Mesothelial cell of epicardium (in vitro differentiated cells): ENCODE data around the gene ZNF2. TPM values are rescaled to one million over a fixed set of nuclear protein-coding genes. Genes with fewer than 3 reads are reported as not detected.

Experiments
- DNase-seq, 2 experiments: peaks; one replicate each; pipeline ENCODE4 v3.0.0; 2021; ENCODE audit warnings: low spot score in 2 of 2; ENCODE audit not compliant: unreplicated experiment in 2 of 2
- H3K27ac Mint-ChIP-seq: 2 replicates; pipeline ENCODE4 v1.8.0; 2021; ENCODE audit warnings: mixed read lengths
- H3K27me3 Mint-ChIP-seq: 2 replicates; pipeline ENCODE4 v1.8.0; 2021; ENCODE audit warnings: low read depth, mixed read lengths
- H3K36me3 Mint-ChIP-seq: 2 replicates; pipeline ENCODE4 v1.8.0; 2021; ENCODE audit warnings: mixed read lengths
- H3K4me1 Mint-ChIP-seq: 2 replicates; pipeline ENCODE4 v1.8.0; 2021; ENCODE audit warnings: mixed read lengths
- H3K4me3 Mint-ChIP-seq: 2 replicates; pipeline ENCODE4 v1.8.0; 2021; ENCODE audit warnings: mild to moderate bottlenecking, moderate library complexity, mixed read lengths
- H3K9me3 Mint-ChIP-seq: 2 replicates; pipeline ENCODE4 v1.8.0; 2021; ENCODE audit warnings: mixed read lengths
- CTCF ChIP-seq: fragments of 200-600 bp; sonication (generic); IDR thresholded peaks from one replicate; pipeline ENCODE4 v1.5.0; 2021; ENCODE audit warnings: antibody characterized with exemption; ENCODE audit not compliant: unreplicated experiment
- total RNA-seq: library from RNA; stranded (reverse); gene quantifications from 3 replicates; pipeline ENCODE4 v1.2.1, GENCODE V29; 2021

The ZNF2 gene
- total RNA-seq, 1 donor from 2014 or later, result 6.2 TPM

DNA sequence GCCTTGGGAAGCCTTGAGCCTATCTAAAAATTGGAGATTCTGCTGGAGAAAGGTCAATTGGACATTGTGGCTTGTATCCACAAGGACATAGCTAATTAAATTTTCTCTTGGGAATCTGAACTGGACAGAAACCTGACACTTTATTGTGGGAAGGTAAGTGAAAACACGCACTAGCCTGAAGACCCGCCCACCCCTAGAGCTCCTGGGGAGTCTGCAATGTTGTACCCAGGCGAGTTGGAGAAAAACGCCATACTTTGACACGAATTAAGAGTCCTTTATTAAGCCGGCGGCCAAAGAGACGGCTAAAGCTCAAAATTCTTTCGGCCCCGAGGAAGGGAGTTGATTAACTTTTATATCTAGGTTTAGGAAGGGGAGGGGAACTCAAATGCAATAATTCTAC is 40.5 kb downstream of the ZNF2 start:
- Mint-ChIP-seq H3K4me3 (peak overlapping the region; percentile 93), H3K4me1 (peaks cover 22% of the 10 kb centered on the region), H3K36me3 (peaks cover 27% of the 10 kb centered on the region), H3K27ac (peak overlapping the region; percentile 25), H3K9me3 (peaks cover 20% of the 10 kb centered on the region), H3K27me3 (peaks cover 2% of the 10 kb centered on the region)
- no peak for DNase-seq
- TF ChIP-seq CTCF, result no peak

DNA sequence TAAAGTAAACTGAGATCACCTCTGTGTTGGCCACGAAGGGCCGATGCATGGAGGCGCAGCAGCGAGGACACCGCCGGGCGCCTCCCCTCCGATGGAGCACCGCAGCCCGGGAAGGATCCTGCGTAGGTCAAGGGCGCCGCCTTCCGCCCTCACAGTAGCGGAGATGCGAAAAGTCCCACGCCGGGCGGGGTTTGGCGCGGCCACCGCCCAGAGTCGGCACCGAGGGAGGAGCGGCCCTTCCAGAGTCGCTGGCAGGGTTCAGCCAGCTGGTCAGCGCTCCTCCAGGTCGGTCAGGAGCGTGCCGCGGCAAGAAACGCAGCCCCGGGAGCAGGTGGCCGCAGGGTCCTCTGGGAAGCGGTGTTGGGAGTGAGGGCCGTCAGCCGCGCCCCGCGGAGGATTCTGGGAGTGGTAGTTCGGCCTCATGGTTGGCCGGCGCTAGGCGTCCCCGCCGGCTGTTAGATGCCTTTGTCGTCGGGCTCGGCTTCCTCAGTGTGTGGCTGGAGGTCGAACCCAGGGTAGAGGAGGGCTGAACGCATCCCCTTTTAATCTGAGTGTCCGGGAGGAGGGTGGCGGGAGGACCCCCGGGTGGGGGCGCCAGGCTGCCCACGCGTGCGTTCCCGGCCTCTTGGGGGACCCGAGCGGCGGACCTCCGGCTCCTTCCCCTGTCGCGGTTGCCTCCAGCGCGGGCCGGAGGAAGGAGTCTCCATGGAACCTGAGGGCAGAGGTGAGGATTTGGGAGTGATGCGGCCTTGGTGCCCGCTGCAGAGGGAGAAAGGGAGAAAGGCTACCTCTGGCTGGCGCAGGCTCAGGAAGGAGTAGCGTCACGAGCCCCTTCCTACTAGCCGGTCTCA is 41.7 kb downstream of the ZNF2 start, which contains the start of gene ZNF892:
ZNF892 (plus strand) TSS at position 411 of the 851 bp plus-strand sequence; CDS start at position 706, 295 bp downstream.
- Mint-ChIP-seq H3K9me3 (peaks cover 31% of the 10 kb centered on the region), H3K27ac (peak within 1 kb of the TSS; percentile 79), H3K36me3 (peaks cover 38% of the 10 kb centered on the region), H3K4me1 (peaks cover 22% of the 10 kb centered on the region), H3K27me3 (no peaks in the 10 kb centered on the region), H3K4me3 (peak within 1 kb of the TSS; percentile 93)
- peak; percentile 73 to 88 for DNase-seq
- no peak for TF ChIP-seq CTCF

- Mint-ChIP-seq H3K9me3 (peaks cover 38% of the 10 kb centered on the region), H3K27me3 (no peaks in the 10 kb centered on the region), H3K36me3 (peaks cover 46% of the 10 kb centered on the region), H3K4me3 (peak overlapping the region; percentile 93), H3K27ac (peak overlapping the region; percentile 75), H3K4me1 (peaks cover 22% of the 10 kb centered on the region)
- no peak for TF ChIP-seq CTCF
- DNase-seq, result no peak
Measured at GRCh38 chr2:95208106-95208505, 42.5 kb downstream of the ZNF2 start.

- Mint-ChIP-seq H3K27me3 (no peaks in the 10 kb centered on the region), H3K4me1 (no peaks in the 10 kb centered on the region), H3K4me3 (no peak overlapping the region)
Measured at GRCh38 chr2:95215018-95215612, 49.5 kb downstream of the ZNF2 start.

GRCh38 chr2:95220449-95220848 is 54.8 kb downstream of the ZNF2 start:
- peaks cover 82% of the 10 kb centered on the region for H3K36me3 Mint-ChIP-seq
- DNase-seq, result no peak
- peaks cover 81% of the 10 kb centered on the region for H3K9me3 Mint-ChIP-seq
- H3K27ac Mint-ChIP-seq, result no peak overlapping the region
- no peak overlapping the region for H3K4me3 Mint-ChIP-seq
- TF ChIP-seq CTCF, result no peak
- no peaks in the 10 kb centered on the region for H3K4me1 Mint-ChIP-seq
- H3K27me3 Mint-ChIP-seq, result no peaks in the 10 kb centered on the region

More at GRCh38 chr2:95215018-95215612, 49.5 kb downstream of the ZNF2 start:
- DNase-seq, result no peak
- Mint-ChIP-seq H3K36me3 (peaks cover 96% of the 10 kb centered on the region), H3K27ac (no peak overlapping the region), H3K9me3 (peaks cover 90% of the 10 kb centered on the region)
- no peak for TF ChIP-seq CTCF
